Ovary (tissue), 10 donors: ENCODE results near the gene FUCA1. TPM values are rescaled to one million over a fixed set of nuclear protein-coding genes. Genes with fewer than 3 reads are reported as not detected.
A peak's percentile ranks its signal among the peaks of the same experiment; 100 is the strongest.

Experiments used
- DNase-seq, 5 donors: peaks; one replicate each; pipeline ENCODE4 v3.0.0-alpha.2; 2019 to 2020
- H3K27ac ChIP-seq, 2 donors: fragments of 200-600 bp; one replicate each; pipeline versions ENCODE4 v1.5.1 to v1.8.0; 2019 to 2022
- H3K27me3 ChIP-seq: fragments of 200-600 bp; one replicate; pipeline ENCODE4 v1.8.0; 2022
- H3K36me3 ChIP-seq: fragments of 200-600 bp; sonication (generic); one replicate; pipeline ENCODE4 v1.5.1; 2019
- H3K4me1 ChIP-seq: one replicate; pipeline ENCODE4 v1.8.1; 2013; ENCODE audit warnings: mild to moderate bottlenecking, moderate library complexity; ENCODE audit not compliant: insufficient read depth
- H3K4me3 ChIP-seq: fragments of 200-600 bp; sonication (generic); one replicate; pipeline ENCODE4 v1.5.1; 2017
- H3K9me3 ChIP-seq, 2 donors: fragments of 200-600 bp in 1 of 2; sonication (generic) in 1 of 2; one replicate each; pipeline versions ENCODE4 v1.5.1 to v1.8.1; 2013 to 2019; ENCODE audit warnings: mild to moderate bottlenecking in 1 of 2, moderate library complexity in 1 of 2
- CTCF ChIP-seq, 3 donors: fragments of 450-650 bp in 2 of 3; fragments of 200-600 bp in 1 of 3; IDR thresholded peaks; one replicate each; pipeline versions ENCODE4 v1.5.1 to v1.8.0; 2016 to 2022; ENCODE audit warnings: antibody characterized with exemption in 3 of 3, mild to moderate bottlenecking in 1 of 3
- EP300 ChIP-seq: sonication (generic); formaldehyde crosslinking; IDR thresholded peaks from one replicate; pipeline ENCODE4 v1.6.1; 2017; ENCODE audit warnings: antibody characterized with exemption
- POLR2A ChIP-seq: fragments of 450-650 bp; IDR thresholded peaks from one replicate; pipeline ENCODE4 v1.6.1; 2017; ENCODE audit warnings: antibody characterized with exemption, mild to moderate bottlenecking, moderate library complexity
- WGBS, 3 donors: extraction: QIAGEN DNeasy Blood & Tissue Kit in 1 of 3; methylation state at CpG; one replicate each; pipeline versions ENCODE4 v1.1.5 to v1.1.7; 2013 to 2017; 5-methylcytosine and 5-hydroxymethylcytosine counted together
- intact Hi-C, 4 donors: fragments of 100-400 bp; cut with DNase I; formaldehyde crosslinking; loops; one replicate each; pipeline versions ENCODE4 v1.11.0 to v1.15.1; 2022 to 2023
- long read RNA-seq, 3 donors: library from polyadenylated mRNA in 2 of 3; unstranded in 2 of 3; transcript quantifications; one replicate each; pipeline ENCODE4 v2.0.0 and lab custom pipeline, GENCODE V29; 2021 to 2026
- polyA plus RNA-seq, 2 donors: library from polyadenylated mRNA; stranded (reverse); fragments of 200-250 nt in 1 of 2; fragments of 350-450 nt in 1 of 2; fragmentation: Illumina TruSeq in 1 of 2; extraction: RNeasy Lipid Tissue Mini Kit (QIAGEN cat#74804) in 1 of 2; gene quantifications; one replicate each; pipeline ENCODE4 v1.2.3, GENCODE V29; 2013 to 2014
- total RNA-seq, 7 donors: library from RNA; depleted of rRNA in 2 of 7; stranded (reverse); fragments of >200 nt in 2 of 7; fragmentation: NEBNext Ultra II Directional in 3 of 7; extraction: Animal tissue kit (Norgen Biotek cat#: 25700) in 3 of 7; gene quantifications; one replicate each; pipeline versions ENCODE4 v1.1.0 to v1.2.4, GENCODE V29; 2016 to 2023
- donor health status: DM: no; HTN: no; CAD: no; lungs with moderate emphysema.
- donor health status: DM: no; HTN: no; CAD: no.
- donor health status: Bipolar disorder and iron deficiency.
- donor health status: DM: yes; HTN: yes; CAD: no.
- donor health status: DM: no; HTN: no; CAD: no.
- donor health status: DM: yes; HTN: yes; CAD: no.

FUCA1 gene
- total RNA-seq (10 to 100 TPM; 21.7 to 66.1 (median 25.6) TPM), polyA plus RNA-seq (100 to 1,000 TPM in 1 of 2 donors, 10 to 100 TPM in 1; 25.0 to 112 TPM)
- long read RNA-seq, donor 1, transcript FUCA1-201 (8 exons, 2,047 nt), result major isoform, 274 of 289 reads
- long read RNA-seq, donor 1, partial matches to known transcripts, result 7 of 289 reads
- long read RNA-seq, donor 1, other reads (novel, unspliced or antisense), result 8 of 289 reads
- long read RNA-seq, donor 2, transcript FUCA1-201 (8 exons, 2,047 nt), result major isoform, 11 of 11 reads
- long read RNA-seq, donor 2, partial matches to known transcripts, result 0 of 11 reads
- long read RNA-seq, donor 2, other reads (novel, unspliced or antisense), result 0 of 11 reads
- long read RNA-seq, donor 3, transcript FUCA1-201 (8 exons, 2,047 nt), result major isoform, 84 of 88 reads
- long read RNA-seq, donor 3, partial matches to known transcripts, result 2 of 88 reads
- long read RNA-seq, donor 3, other reads (novel, unspliced or antisense), result 2 of 88 reads

GRCh38 chr1:23867895-23868556, at the start of gene FUCA1:
FUCA1 (minus strand) TSS chr1:23868290; CDS start chr1:23868286, 4 bp downstream.
- intact Hi-C loops, result loop anchor here in 1 of 4 donors (5.0 kb wide), 1 partner anchor 91 kb away; the partner anchor contains the start of gene PITHD1
- peak; percentile 93 to 96 (median 95) for DNase-seq
- H3K36me3 ChIP-seq, result no peaks in the 10 kb centered on the region
- TF ChIP-seq CTCF (IDR thresholded peaks at IDR 0.05), result peak; percentile 94 to 99 (median 94)
- no peak for TF ChIP-seq EP300
- TF ChIP-seq POLR2A, result peak; percentile 54
- peaks cover 6% of the 10 kb centered on the region for H3K4me1 ChIP-seq
- no peaks in the 10 kb centered on the region for H3K9me3 ChIP-seq
- no peaks in the 10 kb centered on the region for H3K27me3 ChIP-seq
- WGBS, 3 donors, result 0% methylated on average over 42 to 71 of the region's 71 CpGs
- H3K4me3 ChIP-seq, result peak within 1 kb of the TSS; percentile 65
- peak within 1 kb of the TSS; percentile 19 to 67 for H3K27ac ChIP-seq

GRCh38 chr1:23916209-23917131, 48.4 kb upstream of the FUCA1 start:
- TF ChIP-seq POLR2A, result no peak
- peak; percentile 16 to 22 (median 19) for TF ChIP-seq CTCF (IDR thresholded peaks at IDR 0.05)
- no peak for TF ChIP-seq EP300
- Histone ChIP-seq H3K9me3 (no peaks in the 10 kb centered on the region), H3K27ac (no peak overlapping the region), H3K27me3 (no peaks in the 10 kb centered on the region), H3K36me3 (no peaks in the 10 kb centered on the region), H3K4me3 (no peak overlapping the region), H3K4me1 (peaks cover 2% of the 10 kb centered on the region)
- WGBS, 3 donors, result 55 to 59% (median 59%) methylated on average over 12 of the region's 12 CpGs
- intact Hi-C loops, result loop anchor here in 2 of 4 donors (5.0 kb wide), 2 partner anchors 139 to 149 kb away; partner anchors contain the start of gene PITHD1 (in 1 of the 2)
- DNase-seq, result peak; percentile 49 to 62 (median 61)

GRCh38 chr1:23915466-23915865, 47.4 kb upstream of the FUCA1 start:
- WGBS, 3 donors, result 94 to 96% (median 95%) methylated on average over 5 of the region's 5 CpGs
- no peak overlapping the region for H3K27ac ChIP-seq
- no peak for DNase-seq
- no peak for TF ChIP-seq EP300
- no peak for TF ChIP-seq POLR2A
- TF ChIP-seq CTCF (IDR thresholded peaks at IDR 0.05), result no peak
- H3K4me3 ChIP-seq, result no peak overlapping the region
- no peaks in the 10 kb centered on the region for H3K9me3 ChIP-seq
- no peaks in the 10 kb centered on the region for H3K27me3 ChIP-seq
- no peaks in the 10 kb centered on the region for H3K4me1 ChIP-seq
- intact Hi-C loops, result loop anchor here in 2 of 4 donors (5.0 kb wide), 2 partner anchors 138 to 148 kb away; partner anchors contain the start of gene PITHD1 (in 1 of the 2)
- H3K36me3 ChIP-seq, result no peaks in the 10 kb centered on the region
